HG03196 (cell line): ENCODE data around the gene ARID1A.

Source experiments
- ATAC-seq: cut with Tn5 transposase; IDR thresholded peaks from one replicate; pipeline ENCODE4 v1.9.1; 2021; ENCODE audit not compliant: unreplicated experiment

Gene ARID1A

GRCh38 chr1:26826261-26827105 is 130.7 kb downstream of the ARID1A start, which contains the start of gene ZDHHC18:
TSS of gene ZDHHC18 (plus strand) at chr1:26826688. CDS start at chr1:26826805, 117 bp downstream.
- ATAC-seq = peak; percentile 62

- no peak for ATAC-seq
Observed at GRCh38 chr1:26827106-26827604, 131.3 kb downstream of the ARID1A start.

- ATAC-seq = no peak
Observed at GRCh38 chr1:26827663-26828062, 131.8 kb downstream of the ARID1A start.

GRCh38 chr1:26828411-26828991 is 132.7 kb downstream of the ARID1A start:
- no peak for ATAC-seq

- no peak for ATAC-seq
Observed at GRCh38 chr1:26829184-26829911, 133.5 kb downstream of the ARID1A start.

GRCh38 chr1:26831059-26831458 is 135.2 kb downstream of the ARID1A start:
- no peak for ATAC-seq
